GM18520 (cell line): ENCODE data around the gene OGG1.
A peak's percentile ranks its signal among the peaks of the same experiment; 100 is the strongest.

Experiments
- ATAC-seq: cut with Tn5 transposase; IDR thresholded peaks from one replicate; pipeline ENCODE4 v1.9.1; 2021; ENCODE audit not compliant: unreplicated experiment

Gene OGG1

DNA sequence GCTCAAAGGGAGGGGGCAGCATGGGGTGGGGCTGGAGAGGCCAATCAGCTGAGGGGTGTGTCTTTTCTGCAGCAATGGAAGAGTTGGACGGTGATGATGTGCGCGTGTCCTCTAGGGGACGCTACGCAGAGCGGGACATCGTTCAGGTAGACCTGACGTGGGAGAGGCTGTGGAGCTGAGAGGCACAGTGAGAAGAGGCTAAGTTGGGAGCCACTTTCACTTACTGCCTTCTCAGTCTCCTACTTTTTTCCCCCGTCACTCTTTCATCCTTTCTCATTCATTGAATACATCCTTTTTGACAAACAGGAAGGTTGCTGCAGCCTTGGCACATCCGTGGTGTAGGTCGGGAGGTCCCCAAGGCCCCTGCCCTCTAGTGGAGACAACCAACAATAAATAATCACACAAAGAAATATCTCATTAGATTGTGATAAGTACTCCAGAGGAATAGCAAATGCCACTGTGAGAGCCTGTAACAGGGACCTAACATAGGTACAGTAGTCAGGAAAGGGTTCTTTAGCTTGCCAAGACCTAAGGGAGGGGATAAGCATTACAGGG is 22.6 kb upstream of the OGG1 start:
- no peak for ATAC-seq

GRCh38 chr3:9727743-9728142 is 22.0 kb upstream of the OGG1 start:
- no peak for ATAC-seq

GRCh38 chr3:9729419-9729818 is 20.3 kb upstream of the OGG1 start:
- no peak for ATAC-seq

- peak; percentile 23 for ATAC-seq
Measured at GRCh38 chr3:9730657-9731205, 19.0 kb upstream of the OGG1 start.

- peak; percentile 74 for ATAC-seq
Measured at GRCh38 chr3:9731206-9732079, 18.3 kb upstream of the OGG1 start, which contains the start of gene BRPF1. TSS of gene BRPF1 (plus strand) at chr3:9731735. CDS start at chr3:9734141, 2,406 bp downstream.

DNA sequence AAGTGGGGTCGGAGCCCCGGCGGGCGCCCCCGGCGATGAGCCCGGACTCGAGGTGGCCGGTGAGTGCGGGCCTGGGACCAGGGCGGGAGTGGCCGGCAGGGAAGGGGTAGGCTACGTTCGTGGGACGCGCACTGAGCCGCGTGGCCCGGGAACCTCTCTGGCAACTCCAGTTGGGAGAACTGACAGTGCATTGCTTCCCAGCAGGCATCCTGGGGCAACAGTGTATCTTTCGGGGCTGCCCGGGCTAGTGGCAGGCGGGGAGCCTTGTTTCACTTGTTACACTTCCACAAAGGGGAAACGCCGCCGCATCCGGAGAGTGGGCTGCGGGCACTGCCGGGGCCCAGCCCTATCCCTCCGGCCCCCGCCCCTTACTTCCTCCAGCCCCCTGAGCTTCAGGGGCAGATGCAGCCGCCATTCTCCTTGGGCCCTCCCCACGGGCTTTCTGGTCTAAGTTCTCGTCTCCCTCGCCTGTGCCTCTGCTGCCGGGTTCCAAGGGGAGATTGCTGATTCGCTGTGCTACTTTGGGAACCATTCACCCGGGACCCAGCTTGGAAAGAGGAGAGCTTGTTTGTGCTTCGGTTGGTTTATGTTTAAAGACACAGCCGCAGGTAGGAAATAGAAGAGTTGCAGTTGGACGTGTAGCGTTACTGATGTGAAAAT is 17.5 kb upstream of the OGG1 start:
- no peak for ATAC-seq

GRCh38 chr3:9732740-9733115 is 17.0 kb upstream of the OGG1 start:
- ATAC-seq: no peak

DNA sequence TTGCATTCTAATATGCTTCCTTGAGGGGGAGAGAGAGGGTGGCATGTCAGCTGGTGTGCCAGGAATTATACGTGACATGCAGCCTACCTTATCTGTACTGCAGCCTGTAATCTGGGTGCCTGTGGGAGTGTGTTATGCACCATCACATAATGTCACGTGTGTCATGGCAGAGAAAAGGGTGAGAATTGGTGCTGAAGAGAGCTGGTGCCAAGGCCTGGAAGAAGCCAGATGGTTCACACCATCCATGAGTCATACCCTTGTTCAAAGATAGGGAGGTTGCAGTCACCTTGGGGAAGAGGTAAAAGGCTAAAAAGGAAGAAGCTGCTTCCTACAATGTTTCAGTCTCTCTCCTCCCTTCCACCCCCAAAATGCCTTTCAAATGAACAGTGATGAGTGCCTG is 12.9 kb upstream of the OGG1 start:
- ATAC-seq: no peak

DNA sequence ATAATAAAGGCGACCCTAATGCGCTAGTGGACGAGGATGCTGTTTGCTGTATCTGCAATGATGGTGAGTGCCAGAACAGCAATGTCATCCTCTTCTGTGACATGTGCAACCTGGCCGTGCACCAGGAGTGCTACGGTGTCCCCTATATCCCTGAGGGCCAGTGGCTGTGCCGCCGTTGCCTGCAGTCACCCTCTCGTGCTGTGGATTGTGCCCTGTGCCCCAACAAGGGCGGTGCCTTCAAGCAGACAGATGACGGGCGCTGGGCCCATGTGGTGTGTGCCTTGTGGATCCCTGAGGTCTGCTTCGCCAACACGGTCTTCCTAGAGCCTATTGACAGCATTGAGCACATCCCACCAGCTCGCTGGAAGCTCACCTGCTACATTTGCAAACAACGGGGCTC is 10.6 kb upstream of the OGG1 start:
- ATAC-seq: no peak

- no peak for ATAC-seq
Measured at GRCh38 chr3:9742560-9742959, 7.2 kb upstream of the OGG1 start.

DNA sequence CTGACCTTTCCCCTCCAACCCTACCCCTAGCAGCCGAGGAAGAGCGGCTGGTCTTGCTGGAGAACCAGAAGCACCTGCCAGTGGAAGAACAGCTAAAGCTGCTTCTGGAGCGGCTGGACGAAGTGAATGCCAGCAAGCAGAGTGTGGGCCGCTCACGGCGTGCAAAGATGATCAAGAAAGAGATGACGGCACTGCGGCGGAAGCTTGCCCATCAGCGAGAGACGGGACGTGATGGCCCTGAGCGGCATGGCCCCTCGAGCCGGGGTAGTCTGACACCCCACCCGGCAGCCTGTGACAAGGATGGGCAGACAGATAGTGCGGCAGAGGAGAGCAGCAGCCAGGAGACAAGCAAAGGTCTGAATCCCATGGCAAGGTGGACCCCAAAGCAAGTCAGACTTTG is 6.2 kb upstream of the OGG1 start:
- no peak for ATAC-seq

- ATAC-seq: no peak
Measured at GRCh38 chr3:9744162-9744561, 5.6 kb upstream of the OGG1 start.

DNA sequence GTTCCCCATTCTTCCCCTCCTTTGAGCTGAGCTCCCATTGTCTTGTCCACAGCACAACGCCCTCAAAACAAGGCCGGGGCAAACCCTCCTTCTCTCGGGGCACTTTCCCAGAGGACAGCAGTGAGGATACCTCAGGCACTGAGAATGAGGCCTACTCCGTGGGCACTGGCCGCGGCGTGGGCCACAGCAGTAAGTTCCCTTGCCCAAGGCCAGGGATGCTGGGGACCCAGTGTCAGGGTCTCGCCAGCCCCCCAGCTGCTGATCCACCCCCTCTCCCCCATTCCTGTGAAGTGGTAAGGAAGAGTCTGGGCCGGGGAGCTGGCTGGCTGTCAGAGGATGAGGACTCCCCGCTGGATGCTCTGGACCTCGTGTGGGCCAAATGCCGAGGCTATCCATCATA is 4.2 kb upstream of the OGG1 start:
- ATAC-seq: no peak

DNA sequence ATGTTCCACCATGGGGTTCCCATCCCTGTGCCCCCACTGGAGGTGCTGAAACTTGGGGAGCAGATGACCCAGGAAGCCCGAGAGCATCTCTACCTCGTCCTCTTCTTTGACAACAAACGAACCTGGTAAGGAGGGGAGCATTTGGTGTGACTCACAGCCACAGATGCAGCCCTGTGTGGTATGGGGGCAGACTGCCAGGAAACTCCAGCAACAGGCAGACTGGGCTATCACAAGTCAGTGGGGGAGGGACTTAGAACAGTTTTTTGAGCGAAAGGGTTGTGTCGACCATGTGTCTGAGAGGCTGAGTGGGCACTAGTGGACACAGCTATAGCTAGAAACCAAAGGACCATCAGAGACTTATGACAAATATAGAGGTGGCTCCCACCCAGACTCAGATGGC is 3.4 kb upstream of the OGG1 start:
- ATAC-seq: no peak

DNA sequence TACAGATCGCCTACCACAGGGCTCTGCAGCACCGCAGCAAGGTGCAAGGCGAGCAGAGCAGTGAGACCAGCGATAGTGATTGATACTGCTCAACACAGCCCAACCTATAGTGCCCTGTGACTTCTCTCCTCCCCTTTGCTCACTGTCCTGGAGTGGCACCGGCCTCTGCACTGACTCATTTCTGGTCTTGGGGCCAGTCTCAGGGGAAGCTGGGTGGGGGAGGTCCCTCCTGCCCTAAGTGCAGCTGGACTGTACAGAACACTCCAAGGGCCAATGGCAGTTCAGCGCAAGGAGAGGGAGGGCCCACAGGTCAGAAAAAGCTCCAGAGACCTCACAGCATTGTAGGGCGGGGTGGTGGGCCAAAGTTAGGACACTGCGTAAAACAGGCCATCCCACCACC is 2.5 kb upstream of the OGG1 start:
- no peak for ATAC-seq

DNA sequence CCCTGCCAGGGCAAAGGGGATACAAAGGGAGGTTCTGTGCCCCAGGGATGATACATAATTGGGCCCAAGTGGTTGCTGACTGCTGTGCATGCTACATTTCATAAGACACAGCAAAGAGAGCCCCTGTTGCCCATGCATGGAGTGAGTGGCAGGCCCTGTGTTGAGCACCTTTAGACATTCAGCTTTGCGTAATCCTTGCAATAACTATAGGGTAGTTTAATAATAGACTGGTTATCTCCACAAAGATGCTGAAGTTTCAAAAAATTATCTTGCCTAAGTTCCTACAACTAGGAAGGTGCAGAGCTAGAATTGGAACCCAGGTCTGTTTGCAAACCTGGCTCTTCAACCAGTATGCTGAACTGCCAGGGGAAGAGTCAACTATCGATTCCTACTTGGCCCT is 1.7 kb upstream of the OGG1 start:
- ATAC-seq: no peak

GRCh38 chr3:9749296-9749644 is 482 bp upstream of the OGG1 start:
- no peak for ATAC-seq

GRCh38 chr3:9750556-9751411 is 1.0 kb downstream of the OGG1 start:
- ATAC-seq: no peak

GRCh38 chr3:9754678-9755077 is 4.9 kb downstream of the OGG1 start:
- no peak for ATAC-seq

GRCh38 chr3:9757427-9757826 is 7.7 kb downstream of the OGG1 start:
- ATAC-seq: no peak
